Keratinocyte (primary cell): ENCODE measurements around the gene LPO.
A peak's percentile ranks its signal among the peaks of the same experiment; 100 is the strongest.

Experiments
- CTCF ChIP-seq, 3 experiments: IDR thresholded peaks in 1 of 3; conservative IDR thresholded peaks in 1 of 3; optimal IDR thresholded peaks in 1 of 3; 2 replicates in 2 of 3; 3 replicates in 1 of 3; pipeline versions ENCODE3 to v1.5.1; 2011; ENCODE audit warnings: low read length in 3 of 3, mild to moderate bottlenecking in 3 of 3, moderate library complexity in 2 of 3, control low read depth in 1 of 3, inconsistent platforms in 1 of 3; ENCODE audit not compliant: insufficient read depth in 2 of 3; ENCODE audit errors: extremely low read depth in 1 of 3
- EZH2 ChIP-seq: IDR thresholded peaks from one replicate; pipeline ENCODE4 v1.6.1; 2012; ENCODE audit warnings: inconsistent platforms, mild to moderate bottlenecking, low read length, moderate library complexity

- TF ChIP-seq CTCF (optimal IDR thresholded peaks at IDR 0.05 in 1 of 3, IDR thresholded peaks at IDR 0.05 in 1 of 3, conservative IDR thresholded peaks at IDR 0.05 in 1 of 3; ENCODE audit: extremely low read depth in 1 of 3, insufficient read depth in 2 of 3, low read length in 3 of 3), result peak; percentile 80 to 99 (median 87)
- TF ChIP-seq EZH2, result peak; percentile 24
Observed at GRCh38 chr17:58249270-58250133, 11.1 kb downstream of the LPO start.
